Epithelial cell of proximal tubule (primary cell): ENCODE measurements around the gene SHROOM3. TPM values are rescaled to one million over a fixed set of nuclear protein-coding genes. Genes with fewer than 3 reads are reported as not detected.
"Not testable (repeated sequence)": the region's sequence is repeated elsewhere in the genome, so short reads cannot be mapped to it uniquely, and the experiment has no call there.

Experiments used
- DNase-seq: peaks from one replicate; pipeline ENCODE4 v3.0.0-alpha.2; 2011; ENCODE audit warnings: low read depth
- H3K4me3 ChIP-seq: 2 replicates; pipeline ENCODE4 v1.5.1; 2011; ENCODE audit warnings: low read depth, mild to moderate bottlenecking, low read length
- CTCF ChIP-seq: conservative IDR thresholded peaks from 2 replicates; pipeline ENCODE4 v1.5.1; 2012; ENCODE audit warnings: low read depth, mild to moderate bottlenecking, low read length
- total RNA-seq: library from RNA; depleted of rRNA; stranded (reverse); fragments of >200 nt; gene quantifications from 2 replicates; pipeline ENCODE4 v1.2.3, GENCODE V29; 2015

SHROOM3 gene
- total RNA-seq, 1 donor from 2014 or later = 109 TPM

- no peak for DNase-seq
- TF ChIP-seq CTCF = no peak
- H3K4me3 ChIP-seq = no peak overlapping the region
Observed at GRCh38 chr4:76725039-76725438, 290.0 kb downstream of the SHROOM3 start.

DNA sequence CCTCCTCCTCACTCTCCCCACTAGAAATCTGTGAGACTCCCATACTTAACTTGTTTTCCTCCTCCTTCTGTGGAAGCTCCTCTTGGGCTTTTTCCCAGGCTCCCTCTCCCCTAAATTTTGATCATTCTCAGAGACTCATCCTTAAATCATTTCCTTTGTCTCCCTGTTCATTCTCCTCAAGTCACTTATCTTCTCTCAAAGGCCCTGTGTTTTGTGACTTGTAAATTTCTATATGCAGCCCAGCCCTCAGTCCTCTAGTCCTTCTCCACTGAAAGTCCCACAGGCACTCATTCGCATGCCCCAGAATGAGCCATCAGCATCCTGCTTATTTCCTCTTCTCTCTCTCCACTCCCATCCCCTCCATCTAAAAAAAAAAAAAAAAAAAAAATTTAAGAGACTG lies 291.1 kb downstream of the SHROOM3 start:
- no peak for DNase-seq
- TF ChIP-seq CTCF = no peak
- no peak overlapping the region for H3K4me3 ChIP-seq

GRCh38 chr4:76726631-76727030 lies 291.6 kb downstream of the SHROOM3 start:
- no peak overlapping the region for H3K4me3 ChIP-seq
- DNase-seq = no peak
- TF ChIP-seq CTCF = no peak

GRCh38 chr4:76727934-76728333 lies 292.9 kb downstream of the SHROOM3 start:
- DNase-seq, H3K4me3 ChIP-seq: not testable (repeated sequence)

DNA sequence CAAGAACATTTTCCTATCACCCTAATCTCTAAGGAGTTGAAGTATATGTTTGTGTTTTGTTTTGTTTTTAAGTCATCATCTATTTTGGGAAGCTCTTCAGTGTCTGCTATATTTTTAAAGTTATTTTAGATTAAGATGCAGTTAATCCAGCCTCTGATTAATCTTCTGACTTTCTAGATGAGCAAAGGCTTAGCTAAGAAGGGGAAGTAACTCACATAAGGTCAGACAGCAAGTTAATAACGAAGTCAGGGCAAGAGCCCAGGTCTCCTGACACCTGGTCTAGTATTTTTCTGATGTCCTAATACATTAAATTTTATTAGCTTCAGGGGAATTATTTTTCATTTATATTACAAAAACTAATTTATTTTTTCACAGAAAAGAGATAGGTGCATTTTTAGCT lies 294.4 kb downstream of the SHROOM3 start:
- H3K4me3 ChIP-seq = no peak overlapping the region
- no peak for TF ChIP-seq CTCF
- DNase-seq = no peak

DNA sequence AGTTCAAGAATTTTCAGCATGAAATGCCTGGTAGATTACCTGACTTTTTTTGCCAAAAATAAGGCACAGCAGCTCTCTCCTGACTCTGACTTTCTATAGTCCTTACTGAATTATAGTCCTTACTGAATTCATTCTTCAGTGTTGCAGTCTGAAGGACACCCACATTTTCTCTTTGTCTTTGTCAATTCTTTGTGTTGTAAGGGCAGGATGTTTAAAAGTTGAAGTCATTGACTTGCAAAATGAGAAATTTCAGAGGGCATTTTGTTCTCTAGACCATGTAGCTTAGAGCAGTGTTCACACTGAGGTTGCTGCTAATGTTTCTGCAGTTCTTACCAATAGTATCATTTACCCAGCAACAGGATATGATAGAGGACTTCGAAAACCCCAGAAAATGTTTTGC lies 295.0 kb downstream of the SHROOM3 start:
- no peak for DNase-seq
- TF ChIP-seq CTCF = no peak
- no peak overlapping the region for H3K4me3 ChIP-seq

DNA sequence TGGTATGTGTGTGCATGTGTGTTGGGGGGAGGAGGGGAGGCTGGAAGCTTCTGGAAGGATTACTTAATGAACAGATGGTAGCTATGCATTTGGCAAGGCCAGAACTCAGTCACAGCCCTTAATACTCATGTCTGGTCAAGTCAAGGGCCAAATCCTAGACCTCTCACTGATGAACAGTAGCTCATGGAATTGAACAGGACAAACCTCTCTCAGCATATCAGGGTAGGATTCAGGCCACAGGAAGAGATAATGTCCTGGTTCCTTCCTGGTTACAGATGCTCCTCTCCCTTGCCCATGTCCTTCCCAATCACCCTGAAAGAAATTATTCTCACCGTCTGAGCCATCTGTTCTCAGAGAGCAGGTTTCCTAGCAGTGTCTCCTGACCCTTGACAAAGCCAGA lies 297.2 kb downstream of the SHROOM3 start:
- no peak for TF ChIP-seq CTCF
- no peak overlapping the region for H3K4me3 ChIP-seq
- DNase-seq = no peak
